Liver (tissue), 9 donors: ENCODE measurements around the gene PDLIM5. TPM values are rescaled to one million over a fixed set of nuclear protein-coding genes. Genes with fewer than 3 reads are reported as not detected.

Source experiments
- DNase-seq: peaks from one replicate; pipeline ENCODE4 v3.0.0-alpha.2; 2017; ENCODE audit warnings: low spot score
- H3K27ac ChIP-seq, 2 donors: one replicate each; pipeline ENCODE4 v1.7.0; 2013; ENCODE audit warnings: inconsistent platforms in 2 of 2, low read length in 2 of 2, control low read depth in 1 of 2, low read depth in 1 of 2, mild to moderate bottlenecking in 1 of 2
- H3K27me3 ChIP-seq, 4 donors: one replicate each; pipeline versions ENCODE4 v1.6.1 to v1.7.0; 2013; ENCODE audit warnings: low read length in 3 of 4, inconsistent platforms in 1 of 4, mild to moderate bottlenecking in 1 of 4, moderate library complexity in 1 of 4; ENCODE audit not compliant: control insufficient read depth in 4 of 4, insufficient read depth in 4 of 4
- H3K36me3 ChIP-seq, 4 donors: one replicate each; pipeline versions ENCODE4 v1.6.1 to v1.7.0; 2013; ENCODE audit warnings: low read length in 3 of 4, mild to moderate bottlenecking in 3 of 4, low read depth in 1 of 4, moderate library complexity in 1 of 4; ENCODE audit not compliant: control insufficient read depth in 4 of 4, insufficient read depth in 3 of 4
- H3K4me1 ChIP-seq, 4 donors: one replicate each; pipeline versions ENCODE4 v1.6.1 to v1.7.0; 2013; ENCODE audit warnings: low read length in 3 of 4, mild to moderate bottlenecking in 3 of 4, moderate library complexity in 1 of 4; ENCODE audit not compliant: control insufficient read depth in 4 of 4, insufficient read depth in 4 of 4
- H3K4me3 ChIP-seq, 3 donors: one replicate each; pipeline versions ENCODE4 v1.6.1 to v1.7.0; 2013; ENCODE audit warnings: low read length in 3 of 3, control low read depth in 1 of 3, low read depth in 1 of 3, mild to moderate bottlenecking in 1 of 3
- H3K9ac ChIP-seq, 2 donors: one replicate each; pipeline ENCODE4 v1.7.0; 2013; ENCODE audit warnings: low read length in 2 of 2, mild to moderate bottlenecking in 2 of 2, moderate library complexity in 2 of 2, control low read depth in 1 of 2, low read depth in 1 of 2
- H3K9me3 ChIP-seq, 4 donors: one replicate each; pipeline versions ENCODE4 v1.6.1 to v1.7.0; 2013; ENCODE audit warnings: low read length in 3 of 4; ENCODE audit not compliant: control insufficient read depth in 4 of 4
- EGR1 ChIP-seq, 2 donors: IDR thresholded peaks; 2 replicates each; pipeline ENCODE4 v1.6.1; 2016 to 2018; ENCODE audit warnings: antibody characterized with exemption in 2 of 2, low read depth in 2 of 2
- FOXA1 ChIP-seq: IDR thresholded peaks from 2 replicates; pipeline ENCODE4 v1.6.1; 2016; ENCODE audit warnings: antibody characterized with exemption
- HNF4A ChIP-seq, 2 donors: conservative IDR thresholded peaks; 2 replicates each; pipeline ENCODE4 v1.6.1; 2016; ENCODE audit warnings: antibody characterized with exemption in 2 of 2, mild to moderate bottlenecking in 2 of 2
- NR2F2 ChIP-seq: IDR thresholded peaks from 2 replicates; pipeline ENCODE4 v1.6.1; 2016; ENCODE audit warnings: antibody characterized with exemption
- RXRA ChIP-seq, 2 donors: IDR thresholded peaks; 2 replicates each; pipeline ENCODE4 v1.6.1; 2017 to 2018; ENCODE audit warnings: antibody characterized with exemption in 2 of 2, mild to moderate bottlenecking in 1 of 2
- SP1 ChIP-seq: IDR thresholded peaks from 2 replicates; pipeline ENCODE4 v1.6.1; 2018; ENCODE audit warnings: antibody characterized with exemption, mild to moderate bottlenecking
- TAF1 ChIP-seq: conservative IDR thresholded peaks from 2 replicates; pipeline ENCODE4 v1.6.1; 2016; ENCODE audit warnings: antibody characterized with exemption, mild to moderate bottlenecking
- YY1 ChIP-seq: IDR thresholded peaks from 2 replicates; pipeline ENCODE4 v1.6.1; 2016; ENCODE audit warnings: antibody characterized with exemption, mild to moderate bottlenecking
- ZBTB33 ChIP-seq: IDR thresholded peaks from 2 replicates; pipeline ENCODE4 v1.6.1; 2016; ENCODE audit warnings: antibody characterized with exemption
- WGBS: extraction: QIAGEN DNeasy Blood & Tissue Kit; methylation state at CpG from one replicate; pipeline ENCODE4 v1.1.7; 2013; 5-methylcytosine and 5-hydroxymethylcytosine counted together
- polyA plus RNA-seq, 2 donors: library from polyadenylated mRNA; stranded (reverse) in 1 of 2; unstranded in 1 of 2; fragments of 200-250 nt in 1 of 2; fragments of >200 nt in 1 of 2; fragmentation: Nextera tagmentation in 1 of 2; extraction: Ambion mirVana in 1 of 2; gene quantifications; one replicate each; pipeline versions ENCODE4 v1.2.1 to v1.2.3, GENCODE V29; 2013 to 2015
- total RNA-seq, 2 donors: library from RNA; depleted of rRNA; stranded (reverse); fragments of >200 nt; gene quantifications; one replicate each; pipeline ENCODE4 v1.2.3, GENCODE V29; 2014
- donor health status: healthy.
- donor health status: healthy.
- donor health status: healthy.
- donor health status: healthy.
- donor health status: healthy.

PDLIM5 gene
- total and polyA plus RNA-seq, 4 donors, result 19.1 to 114 (median 67.8) TPM

GRCh38 chr4:94528792-94529451 is 77.2 kb downstream of the PDLIM5 start:
- H3K27ac ChIP-seq, result no peak overlapping the region
- H3K4me1 ChIP-seq, result peaks cover 9 to 33% (median 19%) of the 10 kb centered on the region in 4 donors
- no peak for TF ChIP-seq HNF4A (conservative IDR thresholded peaks at IDR 0.05)
- TF ChIP-seq FOXA1, result no peak
- TF ChIP-seq RXRA (IDR thresholded peaks at IDR 0.05), result no peak
- no peak for TF ChIP-seq NR2F2
- no peak for TF ChIP-seq YY1
- no peak for TF ChIP-seq SP1
- TF ChIP-seq ZBTB33, result no peak
- no peak for TF ChIP-seq TAF1
- no peak overlapping the region for H3K9ac ChIP-seq
- peaks cover 0 to 4% (median under 1%) of the 10 kb centered on the region in 4 donors for H3K36me3 ChIP-seq
- H3K9me3 ChIP-seq, result no peaks in the 10 kb centered on the region
- DNase-seq, result no peak
- H3K27me3 ChIP-seq, result no peaks in the 10 kb centered on the region
- WGBS, result 87% methylated on average over 8 of the region's 8 CpGs
- no peak overlapping the region for H3K4me3 ChIP-seq

- H3K9me3 ChIP-seq, result no peaks in the 10 kb centered on the region
- TF ChIP-seq RXRA (IDR thresholded peaks at IDR 0.05), result no peak
- H3K9ac ChIP-seq, result no peak overlapping the region
- H3K27ac ChIP-seq, result no peak overlapping the region
- peaks cover 7 to 39% (median 19%) of the 10 kb centered on the region in 4 donors for H3K4me1 ChIP-seq
- no peak for DNase-seq
- H3K4me3 ChIP-seq, result no peak overlapping the region
- no peaks in the 10 kb centered on the region for H3K27me3 ChIP-seq
- H3K36me3 ChIP-seq, result peaks cover 0 to 4% (median 0%) of the 10 kb centered on the region in 4 donors
Observed at GRCh38 chr4:94530073-94530472, 78.3 kb downstream of the PDLIM5 start.

GRCh38 chr4:94531991-94532789 is 80.4 kb downstream of the PDLIM5 start:
- 86% methylated on average over 9 of the region's 9 CpGs for WGBS
- no peak for TF ChIP-seq FOXA1
- TF ChIP-seq EGR1 (IDR thresholded peaks at IDR 0.05; ENCODE audit: low read depth in 2 of 2), result no peak
- no peak for TF ChIP-seq ZBTB33
- H3K27ac ChIP-seq, result no peak overlapping the region
- no peak overlapping the region for H3K9ac ChIP-seq
- DNase-seq, result no peak
- H3K27me3 ChIP-seq, result no peaks in the 10 kb centered on the region
- no peaks in the 10 kb centered on the region for H3K9me3 ChIP-seq
- no peak overlapping the region for H3K4me3 ChIP-seq
- peaks cover 7 to 34% (median 18%) of the 10 kb centered on the region in 4 donors for H3K4me1 ChIP-seq
- H3K36me3 ChIP-seq, result peaks cover 0 to 4% (median 0%) of the 10 kb centered on the region in 4 donors
